ENCODE data around the gene COG8.
A peak's percentile ranks its signal among the peaks of the same experiment; 100 is the strongest.

The COG8 gene, protein sequence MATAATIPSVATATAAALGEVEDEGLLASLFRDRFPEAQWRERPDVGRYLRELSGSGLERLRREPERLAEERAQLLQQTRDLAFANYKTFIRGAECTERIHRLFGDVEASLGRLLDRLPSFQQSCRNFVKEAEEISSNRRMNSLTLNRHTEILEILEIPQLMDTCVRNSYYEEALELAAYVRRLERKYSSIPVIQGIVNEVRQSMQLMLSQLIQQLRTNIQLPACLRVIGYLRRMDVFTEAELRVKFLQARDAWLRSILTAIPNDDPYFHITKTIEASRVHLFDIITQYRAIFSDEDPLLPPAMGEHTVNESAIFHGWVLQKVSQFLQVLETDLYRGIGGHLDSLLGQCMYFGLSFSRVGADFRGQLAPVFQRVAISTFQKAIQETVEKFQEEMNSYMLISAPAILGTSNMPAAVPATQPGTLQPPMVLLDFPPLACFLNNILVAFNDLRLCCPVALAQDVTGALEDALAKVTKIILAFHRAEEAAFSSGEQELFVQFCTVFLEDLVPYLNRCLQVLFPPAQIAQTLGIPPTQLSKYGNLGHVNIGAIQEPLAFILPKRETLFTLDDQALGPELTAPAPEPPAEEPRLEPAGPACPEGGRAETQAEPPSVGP

GRCh38 chr16:69339289-69340094 is at the start of gene COG8, which contains the start of gene NIP7:
TSS of gene COG8 (minus strand) at chr16:69339564. CDS start at chr16:69339552, 12 bp downstream.
TSS of gene NIP7 (plus strand) at chr16:69339772. CDS start at chr16:69339830, 58 bp downstream.
- peak within 1 kb of the TSS; percentile 90 for H3K27ac ChIP-seq

DNA sequence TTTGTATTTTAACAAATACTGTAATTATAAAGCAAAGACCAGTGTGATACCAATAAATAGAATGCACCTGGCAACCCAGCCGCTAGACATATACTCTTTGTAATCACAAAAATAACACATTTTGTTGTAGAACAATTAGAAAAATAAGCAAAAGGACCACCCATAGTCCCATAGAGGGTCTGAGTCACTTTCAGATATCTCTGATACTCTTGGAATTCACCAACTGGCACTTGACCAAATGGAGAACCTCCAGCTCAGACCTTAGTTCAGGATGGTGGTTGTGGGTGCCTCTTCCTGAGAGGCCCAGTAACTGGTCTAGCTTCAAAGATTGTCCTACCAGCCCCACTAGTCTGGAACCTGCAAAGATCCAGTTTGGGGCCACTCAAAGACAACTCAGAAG is 47.2 kb upstream of the COG8 start:
- peak overlapping the region; percentile 82 for H3K27ac ChIP-seq
- TF ChIP-seq, protein P1, sequence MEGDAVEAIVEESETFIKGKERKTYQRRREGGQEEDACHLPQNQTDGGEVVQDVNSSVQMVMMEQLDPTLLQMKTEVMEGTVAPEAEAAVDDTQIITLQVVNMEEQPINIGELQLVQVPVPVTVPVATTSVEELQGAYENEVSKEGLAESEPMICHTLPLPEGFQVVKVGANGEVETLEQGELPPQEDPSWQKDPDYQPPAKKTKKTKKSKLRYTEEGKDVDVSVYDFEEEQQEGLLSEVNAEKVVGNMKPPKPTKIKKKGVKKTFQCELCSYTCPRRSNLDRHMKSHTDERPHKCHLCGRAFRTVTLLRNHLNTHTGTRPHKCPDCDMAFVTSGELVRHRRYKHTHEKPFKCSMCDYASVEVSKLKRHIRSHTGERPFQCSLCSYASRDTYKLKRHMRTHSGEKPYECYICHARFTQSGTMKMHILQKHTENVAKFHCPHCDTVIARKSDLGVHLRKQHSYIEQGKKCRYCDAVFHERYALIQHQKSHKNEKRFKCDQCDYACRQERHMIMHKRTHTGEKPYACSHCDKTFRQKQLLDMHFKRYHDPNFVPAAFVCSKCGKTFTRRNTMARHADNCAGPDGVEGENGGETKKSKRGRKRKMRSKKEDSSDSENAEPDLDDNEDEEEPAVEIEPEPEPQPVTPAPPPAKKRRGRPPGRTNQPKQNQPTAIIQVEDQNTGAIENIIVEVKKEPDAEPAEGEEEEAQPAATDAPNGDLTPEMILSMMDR (conservative IDR thresholded peaks at IDR 0.05), result no peak

More at GRCh38 chr16:69339289-69340094, at the start of gene COG8, which contains the start of gene NIP7:
- TF ChIP-seq, protein P1 (conservative IDR thresholded peaks at IDR 0.05), result peak; percentile 77

GRCh38 chr16:69384974-69385373 is 45.6 kb upstream of the COG8 start:
- TF ChIP-seq, protein P1 (conservative IDR thresholded peaks at IDR 0.05), result no peak
- peak overlapping the region; percentile 82 for H3K27ac ChIP-seq

DNA sequence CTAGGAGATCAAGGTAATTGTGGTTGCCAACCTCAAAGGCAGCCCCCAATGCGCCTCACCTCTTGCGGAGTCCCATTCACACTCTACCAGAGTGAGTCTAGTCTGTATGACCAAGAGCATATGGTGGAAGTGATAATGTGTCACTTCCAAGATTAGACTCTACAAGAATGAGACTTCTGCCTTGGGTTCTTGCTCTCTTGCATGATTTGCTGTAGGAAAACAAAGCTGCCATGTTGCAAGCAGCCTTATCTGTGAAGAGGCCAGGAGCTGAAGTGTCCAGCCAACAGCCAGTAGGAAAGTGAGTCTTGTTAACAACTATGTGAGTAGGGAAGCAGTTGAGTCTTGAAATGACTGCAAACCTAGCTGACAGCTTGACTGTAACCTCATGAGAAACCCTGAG is 43.1 kb upstream of the COG8 start:
- TF ChIP-seq, protein P1 (conservative IDR thresholded peaks at IDR 0.05), result no peak
- no peak overlapping the region for H3K27ac ChIP-seq

- no peak overlapping the region for H3K27ac ChIP-seq
- TF ChIP-seq, protein P1 (conservative IDR thresholded peaks at IDR 0.05), result no peak
Measured at GRCh38 chr16:69381231-69381630, 41.9 kb upstream of the COG8 start.

GRCh38 chr16:69378760-69379159 is 39.4 kb upstream of the COG8 start:
- no peak overlapping the region for H3K27ac ChIP-seq
- TF ChIP-seq, protein P1 (conservative IDR thresholded peaks at IDR 0.05), result no peak

DNA sequence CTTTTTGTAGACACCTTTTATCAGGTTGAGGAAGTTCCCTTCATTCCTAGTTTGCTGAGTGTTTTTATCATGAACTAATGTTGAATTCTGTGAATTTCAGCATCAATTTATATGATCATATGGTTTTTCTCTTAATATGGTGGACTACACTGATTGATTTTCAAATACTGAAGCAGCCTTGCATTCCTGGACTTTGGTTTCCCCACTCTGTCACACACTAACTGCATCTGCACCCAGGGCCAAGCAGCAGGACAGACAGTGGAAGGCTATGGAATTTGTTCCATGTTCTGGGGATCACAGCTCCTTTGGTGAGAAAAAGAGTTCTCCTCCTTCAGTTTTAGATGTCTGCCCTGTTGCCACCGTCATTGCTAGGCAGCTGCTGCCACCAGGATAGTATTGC is 38.7 kb upstream of the COG8 start:
- TF ChIP-seq, protein P1 (conservative IDR thresholded peaks at IDR 0.05), result no peak
- H3K27ac ChIP-seq, result no peak overlapping the region

All from VCaP (cell line).